Measurements from ENCODE around the gene GPX1.

GPX1 gene

DNA sequence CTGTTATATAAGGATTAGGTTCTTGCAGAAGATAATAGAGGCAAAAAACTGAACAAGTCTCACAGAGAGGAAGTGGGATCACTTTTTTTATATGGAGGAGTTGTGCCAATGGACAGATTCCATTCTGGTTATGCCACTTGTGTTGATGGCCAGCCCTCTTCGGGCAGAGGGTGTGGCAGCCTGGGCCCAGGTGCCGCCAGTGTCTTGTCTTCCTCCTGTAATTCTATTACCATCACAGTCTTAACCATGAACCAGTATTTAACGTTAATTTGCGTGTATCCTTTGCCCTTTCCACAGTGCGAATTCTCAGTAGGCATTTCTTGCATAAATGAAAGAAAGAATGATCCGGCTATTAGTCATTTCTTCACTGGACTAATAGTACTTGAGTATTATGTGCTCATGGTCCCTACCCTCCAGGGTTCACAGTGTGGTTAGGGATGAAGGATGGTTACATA lies 11.3 kb downstream of the GPX1 start:
- H3K4me3 ChIP-seq (ENCODE audit: control insufficient read depth, low read depth, low read length), result no peak overlapping the region
- no peak for TF ChIP-seq CTCF (IDR thresholded peaks at IDR 0.05; ENCODE audit: control insufficient read depth, insufficient read depth, low read depth, low read length, missing control alignments)
- DNase-seq (ENCODE audit: low read depth), result no peak

DNA sequence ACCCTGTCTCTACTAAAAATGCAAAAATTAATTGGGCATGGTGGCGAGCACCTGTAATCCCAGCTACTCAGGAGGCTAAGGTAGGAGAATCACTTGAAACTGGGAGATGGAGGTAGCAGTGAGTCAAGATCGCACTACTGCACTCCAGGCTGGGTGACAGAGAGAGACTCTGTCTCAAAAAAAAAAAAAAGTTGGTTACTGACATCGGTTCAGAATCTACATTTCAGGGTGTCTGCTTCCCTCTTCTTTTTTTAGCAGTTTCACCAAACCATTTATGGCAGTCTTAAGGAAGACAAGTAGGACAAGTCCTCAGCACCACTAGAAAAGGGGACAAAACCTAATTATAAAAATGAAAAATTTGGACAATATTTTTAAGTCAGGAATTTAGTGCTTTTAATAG lies 15.0 kb downstream of the GPX1 start:
- no peak for DNase-seq (ENCODE audit: low read depth)
- no peak overlapping the region for H3K4me3 ChIP-seq (ENCODE audit: control insufficient read depth, low read depth, low read length)
- TF ChIP-seq CTCF (IDR thresholded peaks at IDR 0.05; ENCODE audit: control insufficient read depth, insufficient read depth, low read depth, low read length, missing control alignments), result no peak

DNA sequence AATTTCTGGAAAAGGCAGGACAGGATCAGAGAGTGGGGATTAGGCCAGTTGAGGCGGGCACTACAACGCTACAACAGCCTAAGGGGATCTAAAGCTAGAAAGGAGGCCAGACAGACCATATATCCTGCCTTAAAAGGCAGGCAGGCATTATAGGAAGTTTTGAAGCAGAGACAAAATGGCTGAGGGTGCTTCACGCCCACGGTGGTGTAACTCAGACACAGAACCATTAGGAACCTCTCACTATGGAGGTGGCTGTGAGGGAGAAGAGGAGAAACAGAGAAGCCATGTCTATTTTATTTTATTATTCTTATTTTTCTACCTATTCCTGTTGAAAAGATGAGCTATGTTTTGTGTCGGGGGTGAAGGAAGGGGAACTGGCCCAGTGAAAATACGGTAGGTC lies 16.2 kb downstream of the GPX1 start:
- H3K4me3 ChIP-seq (ENCODE audit: control insufficient read depth, low read depth, low read length), result no peak overlapping the region
- TF ChIP-seq CTCF (IDR thresholded peaks at IDR 0.05; ENCODE audit: control insufficient read depth, insufficient read depth, low read depth, low read length, missing control alignments), result no peak
- DNase-seq (ENCODE audit: low read depth), result no peak

DNA sequence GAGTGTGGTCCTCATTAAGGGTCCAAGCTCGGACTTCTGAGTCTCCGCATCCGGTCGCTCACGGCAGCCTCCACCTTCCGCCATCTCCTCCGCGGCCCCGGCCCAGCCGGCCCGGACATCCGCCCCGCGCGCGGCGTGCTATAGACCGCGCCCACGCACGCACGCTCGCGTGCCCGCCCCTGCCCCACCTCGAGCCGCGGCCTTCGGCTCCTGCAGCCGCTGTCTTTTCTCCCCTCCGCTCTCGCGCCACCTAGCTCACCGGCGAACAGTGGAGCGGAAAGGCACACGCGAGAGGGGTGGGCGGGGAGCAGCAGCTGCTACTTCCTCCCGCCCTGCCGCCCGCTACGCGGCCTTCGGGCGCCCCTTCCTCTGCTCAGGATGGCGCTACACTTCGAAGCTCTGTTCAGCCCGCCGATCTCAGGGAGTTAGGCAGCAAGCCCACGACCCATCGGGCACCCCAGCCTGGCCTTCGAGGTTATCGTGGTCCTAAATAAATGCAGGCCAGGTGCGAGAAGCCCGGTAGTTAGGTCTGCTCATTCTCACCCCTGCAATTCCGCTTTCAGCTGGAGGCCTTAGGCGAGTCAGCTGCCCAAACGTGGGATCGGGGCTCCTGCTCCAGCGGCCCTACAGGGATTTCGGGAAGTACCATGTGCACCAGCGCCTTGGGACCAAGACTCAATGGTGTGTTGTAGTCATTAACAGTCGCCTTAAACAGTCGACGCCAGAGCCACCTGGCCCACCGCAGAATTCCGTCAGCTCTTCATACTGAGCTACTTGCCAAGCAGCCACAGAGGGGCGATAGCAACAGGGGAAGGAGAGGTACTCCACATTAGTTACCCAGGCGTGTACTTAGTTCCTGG lies 18.0 kb downstream of the GPX1 start, which contains the start of gene USP4:
USP4 (minus strand) TSS at position 113 of the 860 bp plus-strand sequence; CDS start at position 84, 29 bp downstream.
- DNase-seq (ENCODE audit: low read depth), result peak; percentile 56
- H3K4me3 ChIP-seq (ENCODE audit: control insufficient read depth, low read depth, low read length), result peak within 1 kb of the TSS; percentile 85
- TF ChIP-seq CTCF (IDR thresholded peaks at IDR 0.05; ENCODE audit: control insufficient read depth, insufficient read depth, low read depth, low read length, missing control alignments), result peak; percentile 65

GRCh38 chr3:49339581-49339940 lies 18.6 kb downstream of the GPX1 start:
- DNase-seq (ENCODE audit: low read depth), result no peak
- no peak for TF ChIP-seq CTCF (IDR thresholded peaks at IDR 0.05; ENCODE audit: control insufficient read depth, insufficient read depth, low read depth, low read length, missing control alignments)
- peak overlapping the region; percentile 85 for H3K4me3 ChIP-seq (ENCODE audit: control insufficient read depth, low read depth, low read length)

DNA sequence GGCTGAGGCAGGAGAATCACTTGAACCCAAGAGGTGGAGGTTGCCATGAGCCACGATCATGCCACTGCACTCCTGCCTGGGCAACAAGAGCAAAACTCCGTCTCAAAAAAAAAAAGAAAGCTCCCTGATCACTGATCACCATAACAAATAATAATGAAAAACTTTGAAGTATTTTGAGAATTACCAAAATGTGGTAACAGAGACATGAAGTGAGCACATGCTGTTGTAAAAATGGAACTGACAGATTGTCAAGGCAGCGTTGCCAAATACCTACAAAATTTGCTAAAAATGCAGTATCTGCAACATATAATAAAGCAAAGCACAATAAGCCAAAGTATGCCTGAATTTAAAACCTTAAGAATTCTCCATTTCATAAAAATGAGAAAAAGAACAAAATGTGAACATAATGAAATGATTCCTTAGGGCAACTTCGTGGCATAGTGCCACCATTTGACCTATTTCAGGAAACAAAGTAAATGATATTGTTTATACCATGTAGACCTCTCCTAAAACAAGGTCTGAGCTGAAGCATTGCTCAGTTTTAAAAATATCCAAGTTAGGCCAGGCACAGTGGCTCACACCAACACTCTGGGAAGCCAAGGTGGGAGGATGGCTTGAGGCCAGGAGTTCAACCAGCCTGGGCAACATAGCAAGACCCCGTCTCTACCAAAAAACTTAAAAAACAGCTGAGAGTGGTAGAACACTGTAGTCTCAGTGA lies 24.1 kb downstream of the GPX1 start:
- no peak for TF ChIP-seq CTCF (IDR thresholded peaks at IDR 0.05; ENCODE audit: control insufficient read depth, insufficient read depth, low read depth, low read length, missing control alignments)
- no peak overlapping the region for H3K4me3 ChIP-seq (ENCODE audit: control insufficient read depth, low read depth, low read length)
- no peak for DNase-seq (ENCODE audit: low read depth)
